Gastroesophageal sphincter (tissue), 2 donors: ENCODE data around the gene IL4R.

ENCODE experiments used
- EP300 ChIP-seq: sonication (generic); formaldehyde crosslinking; IDR thresholded peaks from one replicate; pipeline ENCODE4 v1.6.1; 2017; ENCODE audit warnings: antibody characterized with exemption, mild to moderate bottlenecking
- POLR2A ChIP-seq, 2 donors: fragments of 450-650 bp; IDR thresholded peaks; one replicate each; pipeline ENCODE4 v1.6.1; 2017; ENCODE audit warnings: antibody characterized with exemption in 2 of 2, mild to moderate bottlenecking in 2 of 2, moderate library complexity in 1 of 2

- TF ChIP-seq EP300 (no peak), POLR2A (IDR thresholded peaks at IDR 0.05) (no peak)
Measured at GRCh38 chr16:27323781-27324561, 10.2 kb downstream of the IL4R start.
